OCI-LY3 (cell line): Measurements from ENCODE around the gene DGLUCY.

Experiments
- CTCF ChIP-seq: fragments of 200-600, 300-600 bp; sonication (generic); IDR thresholded peaks from 2 replicates; pipeline ENCODE4 v1.5.1; 2014; ENCODE audit warnings: antibody characterized with exemption, low read length, low read depth
- EZH2phosphoT487 ChIP-seq: fragments of 200-600 bp; shearing (Covaris generic); IDR thresholded peaks from 2 replicates; pipeline ENCODE4 v1.6.1; 2018; ENCODE audit warnings: antibody characterized with exemption, mixed run types, low read depth

GRCh38 chr14:91146661-91147060 is 32.8 kb downstream of the DGLUCY start:
- TF ChIP-seq CTCF (no peak), EZH2phosphoT487 (no peak)
